GM12875 (cell line): ENCODE data around the gene SDR9C7.

ENCODE experiments used
- H3K4me3 ChIP-seq: one replicate; pipeline ENCODE4 v1.5.1; 2011; ENCODE audit warnings: low read depth, low read length, control low read depth
- CTCF ChIP-seq: IDR thresholded peaks from 2 replicates; pipeline ENCODE4 v1.5.1; 2011; ENCODE audit warnings: low read depth, mild to moderate bottlenecking, control low read depth, inconsistent platforms, low read length, moderate library complexity, borderline replicate concordance; ENCODE audit not compliant: insufficient read depth

Gene SDR9C7

DNA sequence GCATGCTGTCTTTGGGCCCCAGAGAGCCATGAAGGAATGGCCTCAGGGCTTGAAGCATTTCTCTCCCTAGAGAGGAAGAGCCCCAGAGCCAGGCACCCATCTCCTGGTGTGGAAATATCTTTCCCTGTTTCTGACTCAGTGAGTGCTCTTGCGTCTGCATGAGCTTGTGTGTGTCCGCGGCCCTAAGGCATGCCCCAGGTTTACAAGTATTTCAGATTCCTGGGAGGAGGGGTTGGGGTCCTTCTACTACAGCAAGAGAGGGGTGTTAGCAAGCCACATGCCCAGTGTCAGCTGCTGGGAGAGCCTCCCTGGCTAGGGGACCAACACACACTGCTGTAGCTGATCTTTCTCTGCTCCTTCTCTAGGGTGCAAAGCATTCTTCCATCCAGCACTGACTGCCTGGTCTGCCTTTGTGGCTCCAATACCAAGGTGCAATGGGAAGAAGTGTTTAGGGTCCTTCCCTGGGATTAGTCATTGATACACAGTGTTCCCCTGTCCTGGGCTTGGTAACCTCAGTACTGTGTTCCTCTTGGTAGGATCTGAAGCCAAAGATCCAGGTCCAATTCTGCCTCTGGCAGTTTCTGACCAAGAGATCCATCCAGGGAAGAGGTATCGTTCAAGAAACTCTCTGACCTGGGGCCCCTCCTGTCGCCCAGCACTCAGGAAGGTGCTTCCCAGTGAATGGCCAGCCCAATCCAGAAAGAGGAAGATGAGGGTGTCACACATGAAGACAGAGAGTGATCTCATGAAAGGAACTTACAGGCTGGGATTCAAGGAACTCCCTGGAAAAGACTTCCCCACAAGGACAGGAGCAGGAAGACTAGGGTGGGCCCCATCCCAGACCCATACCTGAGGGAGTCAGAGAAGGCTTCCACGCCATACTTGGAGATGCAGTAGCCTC lies 20.1 kb upstream of the SDR9C7 start:
- no peak for TF ChIP-seq CTCF
- no peak overlapping the region for H3K4me3 ChIP-seq

DNA sequence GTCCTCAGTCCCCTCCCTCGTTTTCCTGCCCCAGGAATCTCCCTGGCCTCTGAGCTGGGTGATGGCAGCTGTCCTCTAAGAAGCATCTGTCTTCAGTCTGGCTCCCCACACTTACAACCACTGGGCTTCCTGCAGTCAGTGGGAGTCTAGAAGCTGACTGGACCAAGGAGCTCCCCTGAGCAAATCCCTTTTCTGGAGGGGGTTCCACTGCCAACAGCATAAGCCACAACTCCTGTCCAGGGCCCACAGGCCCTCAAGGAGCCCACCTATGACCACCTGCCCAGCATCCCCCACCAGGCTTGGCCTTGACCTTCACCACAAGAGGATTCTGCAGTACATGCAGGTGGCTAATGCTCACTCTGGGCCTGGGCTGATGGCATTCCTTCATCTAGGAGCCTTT lies 19.1 kb upstream of the SDR9C7 start:
- H3K4me3 ChIP-seq, result no peak overlapping the region
- TF ChIP-seq CTCF, result no peak

DNA sequence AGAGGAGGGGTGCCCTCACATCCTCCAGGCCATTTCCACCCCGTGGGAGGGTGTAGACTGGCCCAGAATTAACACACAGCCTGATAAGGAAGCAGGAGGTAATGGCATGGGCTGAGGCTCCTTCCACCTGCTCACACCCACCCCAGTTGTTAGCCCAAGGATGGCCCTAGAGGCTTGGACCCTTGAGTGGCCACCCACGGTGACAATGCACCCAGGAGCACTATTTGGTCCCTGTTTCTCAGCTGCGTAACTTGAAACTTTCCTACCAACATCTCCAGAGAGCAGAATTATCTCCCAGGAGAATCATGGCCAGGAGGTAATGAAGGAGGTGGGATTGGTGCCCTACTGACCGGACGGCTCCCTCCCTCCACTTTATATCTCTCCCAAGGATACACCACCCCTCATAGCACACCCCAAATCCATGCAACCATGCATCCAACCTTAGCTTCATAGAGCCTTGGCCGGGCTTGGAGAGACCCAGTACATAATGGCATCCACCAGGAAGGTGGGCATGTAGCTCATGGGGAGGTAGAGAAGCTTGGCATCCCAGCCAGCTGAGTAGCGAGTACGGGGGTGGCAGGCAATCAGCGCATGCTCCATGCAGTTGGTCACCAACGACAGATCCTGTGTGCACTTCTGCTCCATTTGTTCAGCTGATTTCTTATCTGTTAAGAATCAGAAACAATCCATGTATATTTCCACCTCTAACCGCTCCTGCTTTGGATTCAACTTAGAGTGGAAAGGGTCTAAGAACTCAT lies 17.6 kb upstream of the SDR9C7 start:
- H3K4me3 ChIP-seq, result no peak overlapping the region
- no peak for TF ChIP-seq CTCF

- TF ChIP-seq CTCF, result no peak
- H3K4me3 ChIP-seq, result no peak overlapping the region
These were observed 14.7 kb upstream of the SDR9C7 start for GRCh38 chr12:56948881-56949280.

DNA sequence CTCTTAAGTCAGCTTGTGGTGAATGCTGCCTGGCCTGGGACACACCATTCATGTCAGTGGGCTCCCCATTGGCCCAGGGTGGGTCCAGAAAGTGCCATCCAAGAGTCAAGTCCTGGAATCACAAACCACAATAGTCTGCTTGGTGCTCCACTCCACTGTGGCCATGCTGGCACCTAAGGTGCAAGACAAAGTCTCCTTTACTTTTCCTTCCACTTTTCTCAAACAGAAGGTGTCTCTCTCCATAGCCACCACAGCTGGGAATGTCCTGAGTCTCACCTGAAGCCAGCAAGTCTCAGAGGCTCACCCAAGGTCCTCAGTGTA lies 14.2 kb upstream of the SDR9C7 start:
- no peak overlapping the region for H3K4me3 ChIP-seq
- TF ChIP-seq CTCF, result no peak

GRCh38 chr12:56947633-56948456 lies 13.6 kb upstream of the SDR9C7 start:
- TF ChIP-seq CTCF, result no peak
- H3K4me3 ChIP-seq, result no peak overlapping the region
